GM12875 (cell line): ENCODE results near the gene MEP1B.
"Not testable (repeated sequence)": the region's sequence is repeated elsewhere in the genome, so short reads cannot be mapped to it uniquely, and the experiment has no call there.

Experiments used
- H3K4me3 ChIP-seq: one replicate; pipeline ENCODE4 v1.5.1; 2011; ENCODE audit warnings: low read depth, low read length, control low read depth
- CTCF ChIP-seq: IDR thresholded peaks from 2 replicates; pipeline ENCODE4 v1.5.1; 2011; ENCODE audit warnings: low read depth, mild to moderate bottlenecking, control low read depth, inconsistent platforms, low read length, moderate library complexity, borderline replicate concordance; ENCODE audit not compliant: insufficient read depth

Gene MEP1B

DNA sequence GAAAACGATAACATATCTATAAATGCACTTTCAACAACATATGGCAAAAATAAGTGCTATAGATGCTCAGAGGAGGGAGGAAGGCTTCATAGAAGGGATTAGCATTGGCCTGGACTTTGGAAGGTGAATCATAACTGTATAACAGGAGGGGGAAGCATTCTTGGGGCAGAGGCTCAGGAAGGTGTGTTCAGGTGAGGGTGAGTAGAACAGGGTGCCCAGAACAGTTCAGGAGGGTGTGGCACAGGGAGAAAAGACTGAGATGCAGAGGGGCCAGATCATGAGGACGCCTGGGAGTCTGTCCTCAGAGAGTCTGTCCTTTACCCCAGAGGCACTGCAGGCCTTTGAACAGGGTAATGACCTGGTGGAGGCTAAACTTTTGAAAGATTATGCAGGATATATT is 29.3 kb upstream of the MEP1B start:
- no peak for TF ChIP-seq CTCF
- no peak overlapping the region for H3K4me3 ChIP-seq

GRCh38 chr18:32167980-32168730 is 21.7 kb upstream of the MEP1B start:
- no peak for TF ChIP-seq CTCF
- no peak overlapping the region for H3K4me3 ChIP-seq

- no peak for TF ChIP-seq CTCF
- H3K4me3 ChIP-seq = no peak overlapping the region
Observed at GRCh38 chr18:32173654-32174053, 16.2 kb upstream of the MEP1B start.

- H3K4me3 ChIP-seq = no peak overlapping the region
- no peak for TF ChIP-seq CTCF
Observed at GRCh38 chr18:32174719-32175118, 15.1 kb upstream of the MEP1B start.

DNA sequence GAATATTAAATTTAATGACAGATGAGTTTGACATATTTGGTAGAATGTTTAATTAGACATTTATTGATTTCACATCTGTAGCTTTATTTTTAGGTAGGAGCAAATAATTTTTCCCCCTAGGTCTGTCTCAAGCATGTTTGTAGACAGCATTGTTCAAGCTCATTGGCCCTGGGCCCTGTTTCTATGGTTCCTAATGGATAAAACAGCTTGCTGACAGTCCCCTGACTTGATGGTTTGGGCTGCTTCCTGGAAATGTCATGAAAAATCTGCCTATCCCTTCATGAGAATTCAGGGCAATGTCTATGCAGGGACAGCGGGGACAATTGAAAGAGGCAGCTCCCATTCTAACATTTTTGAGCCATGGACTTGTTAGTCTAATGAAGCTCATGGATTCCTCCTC is 14.6 kb upstream of the MEP1B start:
- H3K4me3 ChIP-seq = no peak overlapping the region
- TF ChIP-seq CTCF = no peak

DNA sequence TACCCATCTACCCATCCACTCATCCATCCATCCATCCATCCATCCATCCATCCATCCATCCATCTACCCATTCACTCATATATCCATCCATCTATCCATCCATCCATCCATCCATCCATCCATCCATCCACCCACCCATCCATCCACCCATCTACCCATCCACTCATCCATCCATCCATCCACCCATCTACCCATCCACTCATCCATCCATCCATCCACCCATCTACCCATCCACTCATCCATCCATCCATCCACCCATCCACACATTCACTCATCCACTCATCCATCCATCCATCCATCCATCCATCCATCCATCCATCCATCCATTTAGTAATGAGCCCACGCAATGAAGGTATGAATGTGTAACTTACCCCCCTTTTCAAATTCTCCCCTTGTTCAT is 13.1 kb upstream of the MEP1B start:
- H3K4me3 ChIP-seq = not testable (repeated sequence)

DNA sequence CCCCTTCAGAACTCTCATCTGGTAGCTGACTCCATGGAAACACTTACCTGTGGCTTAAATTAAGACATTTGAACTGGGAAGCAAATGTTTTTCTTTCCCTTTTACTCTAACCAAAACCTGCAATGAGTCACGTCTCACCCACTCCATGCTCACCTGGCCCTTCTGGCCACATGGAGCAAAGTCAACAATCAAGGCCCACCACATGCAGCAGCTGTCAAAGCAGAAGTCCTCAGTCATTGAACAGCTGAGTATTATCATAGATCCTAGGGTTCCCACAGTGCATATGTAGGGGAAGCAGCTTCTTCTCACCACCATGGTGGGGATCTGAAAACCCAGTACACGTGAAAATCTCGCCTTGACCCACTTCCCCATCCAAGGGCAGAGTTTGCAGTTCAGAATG is 12.3 kb upstream of the MEP1B start:
- no peak for TF ChIP-seq CTCF
- no peak overlapping the region for H3K4me3 ChIP-seq

DNA sequence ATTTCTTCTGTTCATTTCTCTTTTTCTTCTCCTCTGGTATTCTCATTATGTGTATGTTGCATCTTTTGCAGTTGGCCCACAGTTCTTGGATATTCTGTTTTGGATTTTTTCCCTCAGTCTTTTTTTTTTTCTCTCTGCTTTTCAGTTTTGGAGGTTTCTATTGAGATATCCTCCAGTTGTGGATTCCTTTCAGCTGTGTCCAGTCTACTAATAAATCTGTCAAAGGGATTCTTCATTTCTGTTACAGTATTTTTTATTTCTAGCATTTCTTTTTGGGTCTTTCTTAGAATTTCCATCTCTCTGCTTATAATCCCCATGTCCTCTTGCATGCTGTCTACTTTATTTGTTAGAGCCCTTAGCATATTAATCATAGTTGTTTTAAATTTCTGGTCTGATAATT is 6.3 kb upstream of the MEP1B start:
- no peak overlapping the region for H3K4me3 ChIP-seq
- no peak for TF ChIP-seq CTCF
